Measurements from ENCODE around the gene MAP7. TPM values are rescaled to one million over a fixed set of nuclear protein-coding genes. Genes with fewer than 3 reads are reported as not detected.

Gene MAP7
- total and polyA plus RNA-seq, 2 donors (not counting 3 experiments of a cell fraction or from before 2014, with no cell fraction given), result 0.07 to 0.42 TPM

- POLR2A ChIA-PET, result interaction anchor here (0.7 kb wide), 1 partner anchor 346 kb away, joined by 9 read pairs; no protein-coding TSS in a partner anchor
- Histone ChIP-seq H3K9ac (replicated peaks; ENCODE audit: extremely low read depth, insufficient read depth, low read length) (no peak overlapping the region), H3K79me2 (ENCODE audit: control insufficient read depth, insufficient read depth, low read length) (no peaks in the 10 kb centered on the region), H4K20me1 (replicated peaks; ENCODE audit: control insufficient read depth, extremely low read depth, insufficient read depth, low read length) (no peaks in the 10 kb centered on the region), H3K9me1 (replicated peaks; ENCODE audit: control insufficient read depth, extremely low read depth, insufficient read depth, low read length) (no peaks in the 10 kb centered on the region), H3K4me2 (ENCODE audit: insufficient read depth, low read length) (no peak overlapping the region), H3K4me3 (replicated peaks in 1 of 3; ENCODE audit: insufficient read depth in 1 of 3, low read depth in 1 of 3, low read length in 3 of 3) (no peak overlapping the region), H3K36me3 (ENCODE audit: control insufficient read depth in 2 of 2, extremely low read depth in 1 of 2, insufficient read depth in 2 of 2, low read length in 2 of 2) (no peaks in the 10 kb centered on the region), H3K9me3 (replicated peaks; ENCODE audit: control insufficient read depth, insufficient read depth, low read length) (no peaks in the 10 kb centered on the region), H3K27me3 (ENCODE audit: control insufficient read depth in 2 of 2, insufficient read depth in 2 of 2, low read length in 2 of 2) (peaks cover 2 to 3% of the 10 kb centered on the region in 2 experiments), H2AFZ (ENCODE audit: low read depth, low read length) (no peak overlapping the region), H3K4me1 (ENCODE audit: control insufficient read depth, extremely low read depth, insufficient read depth, low read length) (no peaks in the 10 kb centered on the region), H3K27ac (ENCODE audit: insufficient read depth, low read depth, low read length) (no peak overlapping the region)
- no peak for TF ChIP-seq CTCF (IDR thresholded peaks at IDR 0.05; ENCODE audit: extremely low read depth in 1 of 2, insufficient read depth in 1 of 2, low read depth in 1 of 2, low read length in 2 of 2)
- TF ChIP-seq MAX (IDR thresholded peaks at IDR 0.05; ENCODE audit: insufficient read depth, insufficient read length), result no peak
- TF ChIP-seq POLR2AphosphoS5 (IDR thresholded peaks at IDR 0.05; ENCODE audit: insufficient read depth, low read depth, low read length), result no peak
- no peak for TF ChIP-seq FOS (IDR thresholded peaks at IDR 0.05; ENCODE audit: borderline replicate concordance, insufficient read depth, low read length)
- TF ChIP-seq JUN (IDR thresholded peaks at IDR 0.05; ENCODE audit: borderline replicate concordance, insufficient read depth, insufficient read length, low read depth), result no peak
- TF ChIP-seq POLR2A (IDR thresholded peaks at IDR 0.05; ENCODE audit: low read depth, low read length), result no peak
- TF ChIP-seq GATA2 (IDR thresholded peaks at IDR 0.05; ENCODE audit: insufficient read depth, insufficient read length, low read depth, low read length), result no peak
- no peak for DNase-seq (ENCODE audit: low read depth, low spot score)
- BruUV-seq (replicated peaks), result no TSS peak
- FAIRE-seq, result no peak
- CTCF ChIA-PET, result no interaction called here
- dilution Hi-C loops (cut with MboI; ENCODE audit: extremely low pct_ligation_motif_present, low sequenced_read_pairs), result no loop called here
- intact Hi-C loops (cut with micrococcal nuclease), result loop anchor here (2.0 kb wide), 1 partner anchor 36 kb away; no protein-coding TSS in a partner anchor
Observed at GRCh38 chr6:136538836-136539235, 11.4 kb downstream of the MAP7 start.
